ENCODE results near the gene HFM1. TPM values are rescaled to one million over a fixed set of nuclear protein-coding genes. Genes with fewer than 3 reads are reported as not detected.

HFM1 gene
- total RNA-seq, 1 donor from 2014 or later = 0.65 TPM

GRCh38 chr1:91243171-91243570 is 161.5 kb downstream of the HFM1 start:
- no peak for DNase-seq (ENCODE audit: low read depth)

DNA sequence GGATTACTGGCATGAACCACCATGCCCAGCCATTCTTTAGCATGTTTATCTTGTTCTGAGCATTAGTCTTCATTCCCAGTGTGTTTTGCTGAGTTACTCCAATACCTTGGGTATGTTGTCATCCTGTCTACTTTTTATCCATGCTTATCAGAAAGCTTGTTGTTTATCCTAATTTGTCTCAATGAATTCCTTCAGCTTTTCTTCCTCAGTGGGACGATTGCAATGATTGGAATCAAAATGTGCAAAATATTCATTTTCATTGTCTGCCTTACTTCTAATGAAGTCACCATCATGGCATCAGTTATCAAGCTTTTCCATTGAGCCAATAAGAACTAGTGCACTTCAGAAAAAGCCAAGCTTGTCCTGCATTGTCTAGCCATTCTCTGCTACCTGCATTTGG is 170.5 kb downstream of the HFM1 start:
- DNase-seq (ENCODE audit: low read depth) = no peak

- DNase-seq (ENCODE audit: low read depth) = no peak
Observed at GRCh38 chr1:91226741-91227140, 177.9 kb downstream of the HFM1 start.

GRCh38 chr1:91224878-91225277 is 179.8 kb downstream of the HFM1 start:
- no peak for DNase-seq (ENCODE audit: low read depth)

DNA sequence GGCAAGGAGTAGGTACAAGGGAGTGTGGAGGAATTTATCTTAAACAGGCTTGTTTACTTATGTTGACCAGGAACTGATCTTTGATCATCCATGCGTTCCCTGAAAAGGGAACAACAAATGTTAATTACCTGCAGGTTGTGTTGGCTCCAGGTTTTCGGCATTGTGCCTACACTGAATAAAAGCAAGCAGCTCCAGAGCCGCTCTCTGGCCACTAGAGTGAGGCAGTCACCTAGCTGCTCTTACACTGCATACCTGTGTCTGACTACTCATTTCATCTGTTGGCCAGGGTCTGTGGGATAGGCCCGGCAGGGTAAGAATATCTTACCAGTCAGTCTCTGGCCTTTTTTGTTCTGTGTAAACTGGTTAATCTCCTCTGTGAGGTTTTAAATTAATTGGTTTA is 183.6 kb downstream of the HFM1 start:
- DNase-seq (ENCODE audit: low read depth) = no peak

DNA sequence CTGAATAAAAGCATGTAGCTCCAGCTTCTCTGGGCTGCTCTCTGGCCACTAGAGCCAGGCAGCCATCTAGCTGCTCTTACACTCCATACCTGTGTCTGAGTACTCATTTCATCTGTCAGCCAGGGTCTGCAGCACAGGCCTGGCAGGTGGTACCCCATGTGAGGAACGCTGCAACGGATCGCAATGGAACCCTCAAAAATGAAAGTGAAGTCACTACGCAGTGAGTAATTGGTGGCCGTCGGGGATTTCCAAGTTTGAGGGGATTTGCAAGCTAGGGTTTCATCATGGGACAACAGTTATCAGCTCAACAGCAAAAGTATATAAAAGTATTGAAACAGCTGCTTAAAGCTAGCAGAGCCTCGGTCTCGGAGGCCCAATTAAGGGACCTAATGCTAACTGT is 186.7 kb downstream of the HFM1 start:
- no peak for DNase-seq (ENCODE audit: low read depth)

Other genes with a start within 250 kb of the HFM1 start
- 4.7 and 6.1 TPM in 2 replicates for gene CDC7, start 96.0 kb upstream of the HFM1 start, total RNA-seq

Measured in renal cortical epithelial cell (primary cell).